Naive thymus-derived CD4-positive, alpha-beta T cell (primary cell): ENCODE results near the gene CLN5. TPM values are rescaled to one million over a fixed set of nuclear protein-coding genes. Genes with fewer than 3 reads are reported as not detected.
A peak's percentile ranks its signal among the peaks of the same experiment; 100 is the strongest.
"Not testable (repeated sequence)": the region's sequence is repeated elsewhere in the genome, so short reads cannot be mapped to it uniquely, and the experiment has no call there.

ENCODE experiments used
- ATAC-seq: fragments of 150-1000 bp; cut with Tn5 transposase; 2 replicates; pipeline ENCODE4 v1.10.0; 2021; ENCODE audit warnings: mild to moderate bottlenecking, moderate library complexity
- CTCF ChIA-PET: fragments of 350-600 bp; sonication (Branson Sonifier 250); formaldehyde crosslinking; loops from one replicate; lab custom pipeline; 2021; ENCODE audit warnings: antibody characterized with exemption; lab: Charles Lee
- POLR2A ChIA-PET: fragments of 350-600 bp; sonication (Branson Sonifier 250); formaldehyde crosslinking; loops from one replicate; lab custom pipeline; 2021; ENCODE audit warnings: antibody characterized with exemption, inconsistent platforms; lab: Charles Lee
- DNase-seq, 9 donors: peaks; one replicate each; pipeline versions ENCODE4 v3.0.0 to v3.0.0-alpha.2; 2020 to 2022; ENCODE audit warnings: mixed read lengths in 1 of 9
- H3K27ac ChIP-seq: one replicate; pipeline ENCODE4 v1.7.0; 2013; ENCODE audit warnings: mild to moderate bottlenecking, low read depth, low read length, moderate library complexity
- H3K27me3 ChIP-seq, 2 donors: one replicate each; pipeline ENCODE4 v1.7.0; 2013; ENCODE audit warnings: low read length in 2 of 2, mild to moderate bottlenecking in 2 of 2, moderate library complexity in 2 of 2; ENCODE audit not compliant: control insufficient read depth in 2 of 2, insufficient read depth in 2 of 2
- H3K36me3 ChIP-seq, 3 experiments: 1 replicate in 2 of 3; 2 replicates in 1 of 3; pipeline ENCODE4 v1.7.0; 2013; ENCODE audit warnings: low read length in 3 of 3, mild to moderate bottlenecking in 3 of 3, moderate library complexity in 1 of 3; ENCODE audit not compliant: insufficient read depth in 3 of 3, control insufficient read depth in 2 of 3
- H3K4me1 ChIP-seq, 2 donors: one replicate each; pipeline ENCODE4 v1.7.0; 2013; ENCODE audit warnings: low read length in 2 of 2, mild to moderate bottlenecking in 2 of 2, moderate library complexity in 1 of 2; ENCODE audit not compliant: control insufficient read depth in 2 of 2, insufficient read depth in 2 of 2
- H3K4me3 ChIP-seq: 2 replicates; pipeline ENCODE4 v1.7.0; 2013; ENCODE audit warnings: mild to moderate bottlenecking, low read length
- H3K9me3 ChIP-seq, 3 experiments: 1 replicate in 2 of 3; 2 replicates in 1 of 3; pipeline ENCODE4 v1.7.0; 2013; ENCODE audit warnings: low read length in 3 of 3; ENCODE audit not compliant: control insufficient read depth in 2 of 3
- H3K27ac Mint-ChIP-seq, 9 donors: one replicate each; pipeline ENCODE4 v1.8.0; 2020 to 2022; ENCODE audit warnings: mixed read lengths in 9 of 9, mild to moderate bottlenecking in 8 of 9, moderate library complexity in 5 of 9, inconsistent platforms in 2 of 9
- H3K27me3 Mint-ChIP-seq, 5 donors: one replicate each; pipeline ENCODE4 v1.8.0; 2021 to 2022; ENCODE audit warnings: mixed read lengths in 5 of 5, mild to moderate bottlenecking in 1 of 5
- H3K36me3 Mint-ChIP-seq, 5 donors: one replicate each; pipeline ENCODE4 v1.8.0; 2020 to 2022; ENCODE audit warnings: mixed read lengths in 5 of 5, mild to moderate bottlenecking in 3 of 5, inconsistent platforms in 1 of 5
- H3K4me1 Mint-ChIP-seq, 7 donors: one replicate each; pipeline ENCODE4 v1.8.0; 2020 to 2022; ENCODE audit warnings: mixed read lengths in 7 of 7, mild to moderate bottlenecking in 3 of 7, inconsistent platforms in 1 of 7
- H3K4me3 Mint-ChIP-seq, 10 donors: one replicate each; pipeline ENCODE4 v1.8.0; 2020 to 2022; ENCODE audit warnings: mild to moderate bottlenecking in 10 of 10, mixed read lengths in 10 of 10, moderate library complexity in 6 of 10, inconsistent platforms in 2 of 10
- H3K9me3 Mint-ChIP-seq, 11 donors: one replicate each; pipeline ENCODE4 v1.8.0; 2020 to 2022; ENCODE audit warnings: mixed read lengths in 11 of 11, mild to moderate bottlenecking in 4 of 11, inconsistent platforms in 1 of 11, moderate library complexity in 1 of 11
- intact Hi-C, 2 donors: fragments of 100-400 bp; cut with micrococcal nuclease; formaldehyde crosslinking; loops; one replicate each; pipeline ENCODE4 v1.15.1; 2023
- polyA plus RNA-seq, 2 donors: library from polyadenylated mRNA; unstranded; fragments of 300-500 nt; fragmentation: Illumina TruSeq; gene quantifications; one replicate each; pipeline ENCODE4 v1.2.3, GENCODE V29; 2021
- total RNA-seq, 6 experiments: library from RNA in 5 of 6; stranded (reverse) in 5 of 6; gene quantifications; 1 replicate in 5 of 6; 2 replicates in 1 of 6; pipeline ENCODE4 v1.2.3 and lab custom pipeline; 2021 to 2026

The CLN5 gene
- total and polyA plus RNA-seq, 7 experiments from 2014 or later: 18.9 to 45.3 (median 27.7) TPM

- intact Hi-C loops, H3K27me3 Mint-ChIP-seq, H3K4me3 ChIP-seq, ATAC-seq, DNase-seq, H3K4me3 Mint-ChIP-seq, H3K27me3 ChIP-seq, H3K27ac ChIP-seq, H3K4me1 ChIP-seq, H3K9me3 ChIP-seq, H3K9me3 Mint-ChIP-seq: not testable (repeated sequence)
- peaks cover 2 to 56% (median 44%) of the 10 kb centered on the region in 7 donors for H3K4me1 Mint-ChIP-seq
- peaks cover 0 to 51% (median 39%) of the 10 kb centered on the region in 3 experiments for H3K36me3 ChIP-seq
- ChIA-PET CTCF (interaction anchor here (0.6 kb wide), 1 partner anchor 470 kb away, joined by 3 read pairs; no protein-coding TSS in a partner anchor), POLR2A (interaction anchor here (0.6 to 2.1 kb wide), 4 partner anchors 15 to 115 kb away, joined by 3 to 6 read pairs (median 4); partner anchors contain the start of gene FBXL3)
- peak overlapping the region in 4 of 9 donors; percentile 6 to 38 (median 35) for H3K27ac Mint-ChIP-seq
- peaks cover 4 to 45% (median 22%) of the 10 kb centered on the region in 5 donors for H3K36me3 Mint-ChIP-seq
Measured at GRCh38 chr13:77008337-77008736, 16.5 kb downstream of the CLN5 start.

GRCh38 chr13:77009011-77009410 lies 17.1 kb downstream of the CLN5 start:
- no peak for ATAC-seq
- H3K9me3 ChIP-seq: no peaks in the 10 kb centered on the region
- POLR2A ChIA-PET: interaction anchor here (1.0 to 2.1 kb wide), 2 partner anchors 16 to 17 kb away, joined by 5 to 6 read pairs; partner anchors contain the start of gene FBXL3
- peaks cover 0 to 1% (median 0%) of the 10 kb centered on the region in 11 donors for H3K9me3 Mint-ChIP-seq
- no peak for DNase-seq
- peaks cover 6 to 58% (median 41%) of the 10 kb centered on the region in 3 experiments for H3K36me3 ChIP-seq
- no peak overlapping the region for H3K27ac ChIP-seq
- H3K27me3 ChIP-seq: no peaks in the 10 kb centered on the region
- peaks cover 5 to 63% (median 51%) of the 10 kb centered on the region in 7 donors for H3K4me1 Mint-ChIP-seq
- no peaks in the 10 kb centered on the region for H3K27me3 Mint-ChIP-seq
- H3K4me1 ChIP-seq: peaks cover 3 to 6% of the 10 kb centered on the region in 2 donors
- H3K4me3 Mint-ChIP-seq: no peak overlapping the region
- intact Hi-C loops: no loop called here
- CTCF ChIA-PET: no interaction called here
- no peak overlapping the region for H3K4me3 ChIP-seq
- H3K36me3 Mint-ChIP-seq: peaks cover 4 to 52% (median 26%) of the 10 kb centered on the region in 5 donors
- peak overlapping the region in 7 of 9 donors; percentile 6 to 70 (median 55) for H3K27ac Mint-ChIP-seq

GRCh38 chr13:77009719-77010118 lies 17.8 kb downstream of the CLN5 start:
- Mint-ChIP-seq H3K4me1 (peaks cover 8 to 64% (median 58%) of the 10 kb centered on the region in 7 donors), H3K27ac (peak overlapping the region in 5 of 9 donors; percentile 6 to 65 (median 53)), H3K36me3 (peaks cover 7 to 58% (median 34%) of the 10 kb centered on the region in 5 donors)
- H3K4me1 ChIP-seq, H3K4me3 Mint-ChIP-seq, H3K27ac ChIP-seq, H3K4me3 ChIP-seq, H3K9me3 Mint-ChIP-seq, H3K27me3 Mint-ChIP-seq, intact Hi-C loops, H3K9me3 ChIP-seq, ATAC-seq, H3K27me3 ChIP-seq, CTCF ChIA-PET, DNase-seq: not testable (repeated sequence)
- POLR2A ChIA-PET: interaction anchor here (2.1 kb wide), 1 partner anchor 17 kb away, joined by 6 read pairs; no protein-coding TSS in a partner anchor
- H3K36me3 ChIP-seq: peaks cover 6 to 65% (median 46%) of the 10 kb centered on the region in 3 experiments

- H3K27me3 ChIP-seq: no peaks in the 10 kb centered on the region
- H3K4me3 Mint-ChIP-seq: peak overlapping the region in 1 of 10 donors; percentile 36
- H3K27ac ChIP-seq: peak overlapping the region; percentile 6
- DNase-seq (no peak), ATAC-seq (no peak)
- H3K36me3 Mint-ChIP-seq: peaks cover 7 to 62% (median 45%) of the 10 kb centered on the region in 5 donors
- ChIA-PET POLR2A (interaction anchor here (0.8 to 2.8 kb wide), 3 partner anchors 9 to 13 kb away, joined by 4 to 16 read pairs (median 6); partner anchors contain the start of gene FBXL3), CTCF (no interaction called here)
- intact Hi-C loops: loop anchor here in 1 of 2 donors (1.0 kb wide), 1 partner anchor 8 kb away; no protein-coding TSS in a partner anchor
- H3K9me3 Mint-ChIP-seq: peaks cover 0 to under 1% (median 0%) of the 10 kb centered on the region in 11 donors
- H3K36me3 ChIP-seq: peaks cover 6 to 78% (median 56%) of the 10 kb centered on the region in 3 experiments
- H3K4me1 ChIP-seq: peaks cover 3 to 8% of the 10 kb centered on the region in 2 donors
- no peaks in the 10 kb centered on the region for H3K9me3 ChIP-seq
- peak overlapping the region in 8 of 9 donors; percentile 8 to 81 (median 54) for H3K27ac Mint-ChIP-seq
- H3K4me3 ChIP-seq: no peak overlapping the region
- H3K4me1 Mint-ChIP-seq: peaks cover 19 to 77% (median 56%) of the 10 kb centered on the region in 7 donors
- H3K27me3 Mint-ChIP-seq: no peaks in the 10 kb centered on the region
Measured at GRCh38 chr13:77013853-77014542, 22.1 kb downstream of the CLN5 start.

- H3K27ac Mint-ChIP-seq: peak overlapping the region in 6 of 9 donors; percentile 34 to 65 (median 58)
- no peak for ATAC-seq
Measured at GRCh38 chr13:77014906-77015685, 23.2 kb downstream of the CLN5 start.

More at GRCh38 chr13:77014906-77015685, 23.2 kb downstream of the CLN5 start:
- H3K36me3 Mint-ChIP-seq: peaks cover 7 to 51% (median 44%) of the 10 kb centered on the region in 5 donors
- no peaks in the 10 kb centered on the region for H3K9me3 Mint-ChIP-seq
- no peaks in the 10 kb centered on the region for H3K27me3 Mint-ChIP-seq
- no peak overlapping the region for H3K27ac ChIP-seq
- DNase-seq: no peak
- CTCF ChIA-PET: no interaction called here
- no peaks in the 10 kb centered on the region for H3K9me3 ChIP-seq
- peak overlapping the region in 1 of 10 donors; percentile 13 for H3K4me3 Mint-ChIP-seq
- peaks cover 18 to 80% (median 56%) of the 10 kb centered on the region in 7 donors for H3K4me1 Mint-ChIP-seq
- H3K4me1 ChIP-seq: peaks cover 7 to 12% of the 10 kb centered on the region in 2 donors
- H3K4me3 ChIP-seq: no peak overlapping the region
- POLR2A ChIA-PET: interaction anchor here (1.2 to 2.8 kb wide), 2 partner anchors 8 to 12 kb away, joined by 6 to 16 read pairs; partner anchors contain the start of gene FBXL3
- intact Hi-C loops: loop anchor here in 1 of 2 donors (1.0 kb wide), 1 partner anchor 9 kb away; no protein-coding TSS in a partner anchor
- H3K36me3 ChIP-seq: peaks cover 6 to 71% (median 49%) of the 10 kb centered on the region in 3 experiments
- no peaks in the 10 kb centered on the region for H3K27me3 ChIP-seq
